GM19239 (cell line): ENCODE data around the gene COL27A1.

ENCODE experiments used
- DNase-seq: peaks from one replicate; pipeline ENCODE4 v3.0.0; 2011; ENCODE audit warnings: low spot score; ENCODE audit not compliant: insufficient read length
- FAIRE-seq: peaks from 2 replicates; lab custom pipeline; 2011; peaks lifted over from hg19 to GRCh38; lab: Jason Lieb, UNC

Gene COL27A1

GRCh38 chr9:114216976-114217375, 61.6 kb downstream of the COL27A1 start:
- FAIRE-seq (no peak), DNase-seq (no peak)

GRCh38 chr9:114218264-114219120, 63.2 kb downstream of the COL27A1 start:
- no peak for FAIRE-seq
- DNase-seq, result no peak

- DNase-seq (no peak), FAIRE-seq (no peak)
Measured at GRCh38 chr9:114220061-114220541, 64.8 kb downstream of the COL27A1 start.

GRCh38 chr9:114221706-114222465, 66.5 kb downstream of the COL27A1 start:
- DNase-seq (no peak), FAIRE-seq (no peak)

- FAIRE-seq, result no peak
Measured at GRCh38 chr9:114223564-114224246, 68.4 kb downstream of the COL27A1 start.

GRCh38 chr9:114224247-114224610, 68.9 kb downstream of the COL27A1 start:
- DNase-seq, result no peak
- no peak for FAIRE-seq

More at GRCh38 chr9:114223564-114224246, 68.4 kb downstream of the COL27A1 start:
- DNase-seq, result no peak

- DNase-seq, result no peak
- FAIRE-seq, result no peak
Measured at GRCh38 chr9:114225561-114226212, 70.3 kb downstream of the COL27A1 start.

- FAIRE-seq (no peak), DNase-seq (no peak)
Measured at GRCh38 chr9:114226246-114227055, 71.1 kb downstream of the COL27A1 start.

GRCh38 chr9:114227288-114228015, 72.1 kb downstream of the COL27A1 start:
- FAIRE-seq, result no peak
- no peak for DNase-seq

GRCh38 chr9:114228016-114228808, 72.9 kb downstream of the COL27A1 start:
- FAIRE-seq (no peak), DNase-seq (no peak)

- no peak for DNase-seq
- no peak for FAIRE-seq
Measured at GRCh38 chr9:114229295-114229694, 74.0 kb downstream of the COL27A1 start.

- DNase-seq, result no peak
- no peak for FAIRE-seq
Measured at GRCh38 chr9:114230068-114230467, 74.7 kb downstream of the COL27A1 start.

- FAIRE-seq (no peak), DNase-seq (no peak)
Measured at GRCh38 chr9:114231273-114231672, 75.9 kb downstream of the COL27A1 start.

GRCh38 chr9:114231719-114232449, 76.5 kb downstream of the COL27A1 start:
- FAIRE-seq (no peak), DNase-seq (no peak)

GRCh38 chr9:114233491-114234185, 78.3 kb downstream of the COL27A1 start:
- FAIRE-seq (no peak), DNase-seq (no peak)

- no peak for DNase-seq
- no peak for FAIRE-seq
Measured at GRCh38 chr9:114235033-114235661, 79.8 kb downstream of the COL27A1 start.
